HepG2 (cell line): ENCODE data around the gene EGLN1. TPM values are rescaled to one million over a fixed set of nuclear protein-coding genes. Genes with fewer than 3 reads are reported as not detected.

Source experiments
- FOXC1 ChIP-seq: sonication (generic); formaldehyde crosslinking; IDR thresholded peaks from 2 replicates; pipeline ENCODE4 v1.8.0; 2022; ENCODE audit warnings: mild to moderate bottlenecking, missing genetic modification reagents, borderline replicate concordance
- JUND ChIP-seq: sonication (generic); formaldehyde crosslinking; IDR thresholded peaks from 2 replicates; pipeline ENCODE4 v1.8.0; 2022; ENCODE audit warnings: mild to moderate bottlenecking, missing genetic modification reagents
- MBNL3 ChIP-seq: fragments of 250-450 bp; sonication (Bioruptor Pico); conservative IDR thresholded peaks from 2 replicates; pipeline ENCODE4 v1.8.0; 2022; ENCODE audit warnings: mild to moderate bottlenecking, inconsistent platforms
- MIXL1 ChIP-seq: IDR thresholded peaks from 2 replicates; pipeline ENCODE4 v1.6.1; 2016
- NFYC ChIP-seq: IDR thresholded peaks from 2 replicates; pipeline ENCODE4 v1.6.1; 2016; ENCODE audit warnings: missing genetic modification reagents, missing compliant biosample characterization
- NKX3-1 ChIP-seq: sonication (generic); formaldehyde crosslinking; IDR thresholded peaks from 2 replicates; pipeline ENCODE4 v1.5.0; 2020; ENCODE audit warnings: missing genetic modification reagents
- RFXAP ChIP-seq: sonication (generic); formaldehyde crosslinking; IDR thresholded peaks from 2 replicates; pipeline ENCODE4 v1.4.0; 2020; ENCODE audit warnings: missing genetic modification reagents, borderline replicate concordance
- SPEN ChIP-seq: sonication (generic); formaldehyde crosslinking; IDR thresholded peaks from 2 replicates; pipeline ENCODE4 v1.5.1; 2020; ENCODE audit warnings: low read depth, mild to moderate bottlenecking, missing genetic modification reagents
- TOPORS ChIP-seq: sonication (generic); formaldehyde crosslinking; IDR thresholded peaks from 2 replicates; pipeline ENCODE4 v1.8.0; 2023; ENCODE audit warnings: mild to moderate bottlenecking, missing genetic modification reagents
- ZFP36 ChIP-seq: fragments of 150-350 bp; IDR thresholded peaks from 2 replicates; pipeline ENCODE4 v1.6.1; 2018; ENCODE audit warnings: borderline replicate concordance, low read length, low read depth; ENCODE audit not compliant: partially characterized antibody
- ZFP41 ChIP-seq: sonication (generic); formaldehyde crosslinking; IDR thresholded peaks from 2 replicates; pipeline ENCODE4 v1.4.0; 2020; ENCODE audit warnings: mild to moderate bottlenecking, missing genetic modification reagents, borderline replicate concordance
- ZFYVE20 ChIP-seq: sonication (generic); formaldehyde crosslinking; IDR thresholded peaks from 2 replicates; pipeline ENCODE4 v1.8.0; 2023; ENCODE audit warnings: low read depth, mild to moderate bottlenecking, moderate library complexity, missing genetic modification reagents, borderline replicate concordance
- ZNF44 ChIP-seq: sonication (generic); formaldehyde crosslinking; IDR thresholded peaks from 2 replicates; pipeline ENCODE4 v1.5.1; 2020; ENCODE audit warnings: mild to moderate bottlenecking, missing genetic modification reagents
- ZNF678 ChIP-seq: sonication (generic); formaldehyde crosslinking; IDR thresholded peaks from 2 replicates; pipeline ENCODE4 v1.4.0; 2020; ENCODE audit warnings: mild to moderate bottlenecking, missing genetic modification reagents
- ZNF746 ChIP-seq: sonication (generic); formaldehyde crosslinking; IDR thresholded peaks from 2 replicates; pipeline ENCODE4 v1.8.0; 2022; ENCODE audit warnings: mild to moderate bottlenecking, missing genetic modification reagents
- ZNF816 ChIP-seq: sonication (generic); formaldehyde crosslinking; IDR thresholded peaks from 2 replicates; pipeline ENCODE4 v1.8.0; 2022; ENCODE audit warnings: missing genetic modification reagents, mild to moderate bottlenecking, borderline replicate concordance
- polyA plus RNA-seq, 8 experiments: library from polyadenylated mRNA; depleted of rRNA in 3 of 8; stranded (reverse) in 7 of 8; unstranded in 1 of 8; fragments of >200 nt; fragmentation: Illumina TruSeq in 4 of 8; extraction: Trizol in 4 of 8; gene quantifications; 2 replicates each; pipeline versions ENCODE4 v1.2.1 to v1.2.3, GENCODE V29; 2011 to 2016; ENCODE audit warnings: low read depth in 4 of 8, missing spikeins in 1 of 8, mixed read lengths in 1 of 8; ENCODE audit not compliant: insufficient read depth in 1 of 8
- total RNA-seq, 5 experiments: library from RNA; depleted of rRNA; stranded (reverse); fragments of >200 nt; fragmentation: Illumina TruSeq; extraction: Trizol; gene quantifications; 2 replicates each; pipeline ENCODE4 v1.2.3, GENCODE V29; 2016; ENCODE audit warnings: low read depth in 1 of 5
- TF ChIP-seq, protein P1 (sequence below): sonication (generic); formaldehyde crosslinking; IDR thresholded peaks from 2 replicates; pipeline ENCODE4 v1.5.1; 2020; ENCODE audit warnings: mild to moderate bottlenecking, missing genetic modification reagents, moderate library complexity
- TF ChIP-seq, protein P2 (sequence below): sonication (generic); formaldehyde crosslinking; IDR thresholded peaks from 2 replicates; pipeline ENCODE4 v1.4.0; 2020; ENCODE audit warnings: missing genetic modification reagents
- TF ChIP-seq, protein P3 (sequence below): sonication (generic); formaldehyde crosslinking; IDR thresholded peaks from 2 replicates; pipeline ENCODE4 v1.8.0; 2022; ENCODE audit warnings: missing genetic modification reagents, mild to moderate bottlenecking, borderline replicate concordance
- TF ChIP-seq, protein P4 (sequence below): sonication (generic); formaldehyde crosslinking; IDR thresholded peaks from 2 replicates; pipeline ENCODE4 v1.5.0; 2020; ENCODE audit warnings: mild to moderate bottlenecking, missing genetic modification reagents
- TF ChIP-seq, protein P5 (sequence below): sonication (generic); formaldehyde crosslinking; IDR thresholded peaks from 2 replicates; pipeline ENCODE4 v1.5.0; 2020; ENCODE audit warnings: missing genetic modification reagents, mild to moderate bottlenecking, borderline replicate concordance

The EGLN1 gene
- total and polyA plus RNA-seq, 2 of the 13 experiments (the other 11 are each of a cell fraction or from before 2014, with no cell fraction given), result 34.4 to 44.1 TPM

DNA sequence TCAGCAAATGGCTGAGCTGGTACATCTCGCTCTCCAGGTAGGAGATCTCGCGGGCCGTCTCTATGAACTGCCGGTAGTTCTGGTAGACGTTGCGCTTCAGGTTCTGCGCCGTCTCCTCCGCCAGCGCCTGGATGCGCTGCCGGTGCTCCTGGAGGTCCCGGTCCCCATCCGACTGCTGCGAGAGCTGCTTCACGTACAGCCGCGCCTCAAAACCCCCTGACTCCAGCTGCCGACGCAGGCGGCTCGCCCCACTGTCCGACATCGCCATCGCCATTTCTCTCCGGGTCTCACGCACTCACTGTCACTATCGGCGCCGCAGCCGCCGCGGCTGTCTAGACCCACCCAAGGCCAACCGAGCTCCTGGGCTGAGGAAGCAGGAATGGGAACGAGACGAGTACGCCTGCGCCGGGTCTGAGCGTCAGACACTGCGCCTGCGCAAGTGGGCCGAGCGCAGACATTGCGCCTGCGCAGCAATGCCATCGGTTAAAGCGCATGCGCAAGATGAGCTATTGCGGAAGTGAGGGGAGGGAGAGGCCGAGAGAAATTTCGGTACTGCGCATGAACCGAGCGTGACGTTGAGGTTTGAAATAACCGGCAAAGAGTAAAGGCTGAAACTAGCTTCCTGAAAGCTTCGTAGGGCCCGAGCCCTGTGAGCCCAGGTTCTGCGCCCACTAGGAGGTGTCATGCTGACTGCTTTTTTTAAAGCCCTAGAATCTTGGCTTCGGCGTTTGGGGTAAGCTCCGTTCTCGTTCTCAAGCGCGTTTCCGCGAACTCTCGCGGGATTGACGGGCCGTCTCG lies 84.4 kb downstream of the EGLN1 start, which contains the start of gene EXOC8 (continued):
- TF ChIP-seq, protein P1, sequence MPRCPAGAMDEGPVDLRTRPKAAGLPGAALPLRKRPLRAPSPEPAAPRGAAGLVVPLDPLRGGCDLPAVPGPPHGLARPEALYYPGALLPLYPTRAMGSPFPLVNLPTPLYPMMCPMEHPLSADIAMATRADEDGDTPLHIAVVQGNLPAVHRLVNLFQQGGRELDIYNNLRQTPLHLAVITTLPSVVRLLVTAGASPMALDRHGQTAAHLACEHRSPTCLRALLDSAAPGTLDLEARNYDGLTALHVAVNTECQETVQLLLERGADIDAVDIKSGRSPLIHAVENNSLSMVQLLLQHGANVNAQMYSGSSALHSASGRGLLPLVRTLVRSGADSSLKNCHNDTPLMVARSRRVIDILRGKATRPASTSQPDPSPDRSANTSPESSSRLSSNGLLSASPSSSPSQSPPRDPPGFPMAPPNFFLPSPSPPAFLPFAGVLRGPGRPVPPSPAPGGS (CRISPR knock-in tag), result no peak
- TF ChIP-seq, protein P2, sequence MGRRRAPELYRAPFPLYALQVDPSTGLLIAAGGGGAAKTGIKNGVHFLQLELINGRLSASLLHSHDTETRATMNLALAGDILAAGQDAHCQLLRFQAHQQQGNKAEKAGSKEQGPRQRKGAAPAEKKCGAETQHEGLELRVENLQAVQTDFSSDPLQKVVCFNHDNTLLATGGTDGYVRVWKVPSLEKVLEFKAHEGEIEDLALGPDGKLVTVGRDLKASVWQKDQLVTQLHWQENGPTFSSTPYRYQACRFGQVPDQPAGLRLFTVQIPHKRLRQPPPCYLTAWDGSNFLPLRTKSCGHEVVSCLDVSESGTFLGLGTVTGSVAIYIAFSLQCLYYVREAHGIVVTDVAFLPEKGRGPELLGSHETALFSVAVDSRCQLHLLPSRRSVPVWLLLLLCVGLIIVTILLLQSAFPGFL (CRISPR knock-in tag), result no peak
- no peak for TF ChIP-seq ZFP36
- 0 out of 2 replicates have a peak, but pooled peaks have one; percentile 27 for TF ChIP-seq TOPORS (CRISPR knock-in tag)
- TF ChIP-seq, protein P3, sequence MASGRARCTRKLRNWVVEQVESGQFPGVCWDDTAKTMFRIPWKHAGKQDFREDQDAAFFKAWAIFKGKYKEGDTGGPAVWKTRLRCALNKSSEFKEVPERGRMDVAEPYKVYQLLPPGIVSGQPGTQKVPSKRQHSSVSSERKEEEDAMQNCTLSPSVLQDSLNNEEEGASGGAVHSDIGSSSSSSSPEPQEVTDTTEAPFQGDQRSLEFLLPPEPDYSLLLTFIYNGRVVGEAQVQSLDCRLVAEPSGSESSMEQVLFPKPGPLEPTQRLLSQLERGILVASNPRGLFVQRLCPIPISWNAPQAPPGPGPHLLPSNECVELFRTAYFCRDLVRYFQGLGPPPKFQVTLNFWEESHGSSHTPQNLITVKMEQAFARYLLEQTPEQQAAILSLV, result no peak
- TF ChIP-seq, protein P4, sequence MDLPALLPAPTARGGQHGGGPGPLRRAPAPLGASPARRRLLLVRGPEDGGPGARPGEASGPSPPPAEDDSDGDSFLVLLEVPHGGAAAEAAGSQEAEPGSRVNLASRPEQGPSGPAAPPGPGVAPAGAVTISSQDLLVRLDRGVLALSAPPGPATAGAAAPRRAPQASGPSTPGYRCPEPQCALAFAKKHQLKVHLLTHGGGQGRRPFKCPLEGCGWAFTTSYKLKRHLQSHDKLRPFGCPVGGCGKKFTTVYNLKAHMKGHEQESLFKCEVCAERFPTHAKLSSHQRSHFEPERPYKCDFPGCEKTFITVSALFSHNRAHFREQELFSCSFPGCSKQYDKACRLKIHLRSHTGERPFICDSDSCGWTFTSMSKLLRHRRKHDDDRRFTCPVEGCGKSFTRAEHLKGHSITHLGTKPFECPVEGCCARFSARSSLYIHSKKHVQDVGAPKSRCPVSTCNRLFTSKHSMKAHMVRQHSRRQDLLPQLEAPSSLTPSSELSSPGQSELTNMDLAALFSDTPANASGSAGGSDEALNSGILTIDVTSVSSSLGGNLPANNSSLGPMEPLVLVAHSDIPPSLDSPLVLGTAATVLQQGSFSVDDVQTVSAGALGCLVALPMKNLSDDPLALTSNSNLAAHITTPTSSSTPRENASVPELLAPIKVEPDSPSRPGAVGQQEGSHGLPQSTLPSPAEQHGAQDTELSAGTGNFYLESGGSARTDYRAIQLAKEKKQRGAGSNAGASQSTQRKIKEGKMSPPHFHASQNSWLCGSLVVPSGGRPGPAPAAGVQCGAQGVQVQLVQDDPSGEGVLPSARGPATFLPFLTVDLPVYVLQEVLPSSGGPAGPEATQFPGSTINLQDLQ, result no peak
- TF ChIP-seq RFXAP, result no peak
- no peak for TF ChIP-seq ZNF816
- TF ChIP-seq NKX3-1 (CRISPR knock-in tag), result no peak
- TF ChIP-seq ZFYVE20, result 0 out of 2 replicates have a peak, but pooled peaks have one; percentile 43
- 0 out of 2 replicates have a peak, but pooled peaks have one; percentile 25 for TF ChIP-seq ZNF44 (CRISPR knock-in tag)
- TF ChIP-seq ZFP41 (CRISPR knock-in tag), result 0 out of 2 replicates have a peak, but pooled peaks have one; percentile 15
- TF ChIP-seq ZNF678 (CRISPR knock-in tag), result 0 out of 2 replicates have a peak, but pooled peaks have one; percentile 33
- TF ChIP-seq SPEN (CRISPR knock-in tag), result peak; percentile 90; the same call in 1 of the 2 replicates
- TF ChIP-seq MBNL3 (CRISPR knock-in tag), result no peak
- TF ChIP-seq FOXC1 (CRISPR knock-in tag), result peak; percentile 83; the same call in 1 of the 2 replicates
- peak; percentile 16; the same call in 1 of the 2 replicates for TF ChIP-seq ZNF746 (CRISPR knock-in tag)
- 0 out of 2 replicates have a peak, but pooled peaks have one; percentile 43 for TF ChIP-seq MIXL1
- TF ChIP-seq JUND, result no peak
- 0 out of 2 replicates have a peak, but pooled peaks have one; percentile 4 for TF ChIP-seq NFYC (CRISPR knock-in tag)
- TF ChIP-seq, protein P5, sequence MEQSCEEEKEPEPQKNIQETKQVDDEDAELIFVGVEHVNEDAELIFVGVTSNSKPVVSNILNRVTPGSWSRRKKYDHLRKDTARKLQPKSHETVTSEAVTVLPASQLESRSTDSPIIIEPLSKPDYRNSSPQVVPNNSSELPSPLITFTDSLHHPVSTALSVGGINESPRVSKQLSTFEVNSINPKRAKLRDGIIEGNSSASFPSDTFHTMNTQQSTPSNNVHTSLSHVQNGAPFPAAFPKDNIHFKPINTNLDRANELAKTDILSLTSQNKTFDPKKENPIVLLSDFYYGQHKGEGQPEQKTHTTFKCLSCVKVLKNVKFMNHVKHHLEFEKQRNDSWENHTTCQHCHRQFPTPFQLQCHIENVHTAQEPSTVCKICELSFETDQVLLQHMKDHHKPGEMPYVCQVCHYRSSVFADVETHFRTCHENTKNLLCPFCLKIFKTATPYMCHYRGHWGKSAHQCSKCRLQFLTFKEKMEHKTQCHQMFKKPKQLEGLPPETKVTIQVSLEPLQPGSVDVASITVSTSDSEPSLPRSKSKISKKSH (CRISPR knock-in tag), result no peak
